Measurements from ENCODE around the gene CLDN14.

GRCh38 chr21:36509973-36510664 is 30.2 kb upstream of the CLDN14 start:
- TF ChIP-seq GATA3 (IDR thresholded peaks at IDR 0.05; ENCODE audit: low read depth, low read length) (no peak), GATA2 (IDR thresholded peaks at IDR 0.05; ENCODE audit: low read depth, low read length) (no peak)

All from SH-SY5Y (cell line).